WI38 (cell line): Measurements from ENCODE around the gene SEC14L3.
"Not testable (repeated sequence)": the region's sequence is repeated elsewhere in the genome, so short reads cannot be mapped to it uniquely, and the experiment has no call there.

Source experiments
- H3K4me3 ChIP-seq: 2 replicates; pipeline ENCODE4 v1.5.1; 2011; ENCODE audit warnings: low read depth, mild to moderate bottlenecking, control low read depth, low read length
- CTCF ChIP-seq: IDR thresholded peaks from 2 replicates; pipeline ENCODE4 v1.5.1; 2012; ENCODE audit warnings: low read depth, mild to moderate bottlenecking, control low read depth, low read length

The SEC14L3 gene

DNA sequence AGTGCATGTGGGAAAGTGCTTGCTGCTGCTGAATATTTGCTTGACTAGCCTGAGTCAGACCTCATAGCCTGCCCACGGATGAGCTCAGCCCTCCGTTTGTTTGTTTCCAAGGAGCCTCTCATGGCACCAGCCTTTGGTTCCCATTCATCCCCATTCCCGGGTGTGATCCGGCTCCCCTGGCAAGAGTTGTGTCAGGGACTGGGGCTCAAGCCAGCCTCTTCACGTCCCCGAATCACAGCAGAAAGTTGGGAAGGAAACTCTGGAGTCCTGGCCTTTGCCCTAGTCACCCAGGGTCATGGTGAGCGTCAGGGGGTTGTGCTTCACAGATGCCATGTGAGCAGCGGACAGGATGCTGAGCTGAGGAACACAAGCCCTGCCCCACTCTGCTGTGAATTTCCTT, 13.8 kb downstream of the SEC14L3 start:
- no peak for TF ChIP-seq CTCF
- H3K4me3 ChIP-seq = no peak overlapping the region

- TF ChIP-seq CTCF = no peak
- no peak overlapping the region for H3K4me3 ChIP-seq
Measured at GRCh38 chr22:30455075-30455840, 16.6 kb downstream of the SEC14L3 start.

DNA sequence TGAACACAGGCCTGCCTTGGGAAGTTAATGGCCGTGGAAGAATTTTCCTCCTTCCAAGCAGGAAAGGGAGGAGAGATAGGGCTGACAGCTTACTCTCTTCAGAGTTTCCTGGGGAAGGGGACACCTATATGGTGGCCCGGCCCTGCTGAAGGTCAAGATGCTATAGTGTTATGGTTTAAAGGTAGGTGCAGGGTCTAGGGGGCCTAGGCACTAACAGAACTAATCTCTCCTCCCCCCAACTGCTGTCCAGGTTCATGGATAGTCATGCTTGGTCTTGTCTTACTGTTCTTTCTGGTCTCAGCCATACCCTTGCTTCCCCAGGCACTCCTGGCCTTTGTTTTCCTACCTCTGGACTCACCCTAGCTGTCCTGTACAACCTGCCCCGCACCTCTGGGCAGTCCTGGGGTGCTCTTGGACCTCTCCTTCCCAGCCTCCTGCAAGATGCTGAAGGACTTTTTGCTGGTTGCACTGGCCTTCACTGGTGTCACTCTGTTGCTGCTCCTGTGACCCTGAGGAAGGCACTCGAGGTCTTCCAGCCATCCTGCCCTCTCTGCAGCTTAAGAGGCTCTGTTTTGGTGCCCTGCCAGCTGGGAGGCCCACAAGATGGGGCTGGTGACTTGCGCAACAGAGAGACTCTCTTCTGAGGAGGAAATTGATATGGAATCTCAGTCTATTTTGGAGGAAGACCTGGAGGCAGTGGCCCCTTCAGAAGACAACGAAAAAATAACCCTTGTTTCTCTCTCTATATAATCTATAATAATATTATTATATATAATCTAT, 17.9 kb downstream of the SEC14L3 start:
- H3K4me3 ChIP-seq = no peak overlapping the region
- TF ChIP-seq CTCF = no peak

- H3K4me3 ChIP-seq = no peak overlapping the region
- TF ChIP-seq CTCF = no peak
Measured at GRCh38 chr22:30452861-30453260, 19.0 kb downstream of the SEC14L3 start.

DNA sequence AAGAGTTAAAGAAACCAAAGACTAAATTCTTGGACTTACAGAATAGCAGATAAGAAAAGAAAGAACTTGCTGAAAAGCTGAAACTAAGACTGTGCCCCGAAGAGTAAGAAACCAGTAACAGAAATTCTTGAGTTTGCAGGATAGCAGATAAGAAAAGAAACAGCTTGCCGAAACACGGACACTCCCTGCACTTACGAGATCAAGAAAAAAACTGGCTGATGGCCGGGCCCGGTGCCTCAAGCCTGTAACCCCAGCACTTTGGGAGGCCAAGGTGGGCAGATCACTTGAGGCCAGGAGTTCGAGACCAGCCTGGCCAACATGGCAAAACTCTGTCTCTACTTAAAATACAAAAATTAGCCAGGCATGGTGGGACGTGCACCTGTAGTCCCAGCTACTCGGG, 20.3 kb downstream of the SEC14L3 start:
- H3K4me3 ChIP-seq = not testable (repeated sequence)

DNA sequence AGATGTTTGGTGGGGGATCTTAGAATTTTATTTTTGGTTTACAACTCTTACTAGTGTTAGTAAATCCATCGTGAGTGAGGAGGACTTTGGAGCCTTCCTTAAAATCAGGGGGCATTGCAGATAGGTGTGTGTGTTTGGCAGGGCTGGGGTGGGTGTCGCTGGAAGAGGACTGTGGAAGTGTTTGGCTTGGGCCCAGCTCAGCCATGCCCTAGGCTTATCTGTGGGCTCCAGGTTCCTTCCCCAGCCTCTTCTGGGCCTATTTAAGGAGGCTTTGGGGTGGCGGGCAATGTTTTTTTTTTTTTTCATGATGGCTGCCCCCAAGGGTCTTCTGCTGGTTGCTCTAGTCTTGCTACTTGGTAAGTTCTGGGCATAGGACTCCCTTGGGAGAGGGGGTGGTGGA, 24.2 kb downstream of the SEC14L3 start:
- TF ChIP-seq CTCF = no peak
- no peak overlapping the region for H3K4me3 ChIP-seq

- no peak overlapping the region for H3K4me3 ChIP-seq
- TF ChIP-seq CTCF = no peak
Measured at GRCh38 chr22:30445438-30446145, 26.2 kb downstream of the SEC14L3 start.
